Stimulated activated memory B cell treated with anti-CD40 and anti-IgM and Interleukin-4, amounts not matched to agents 10 μg/mL and 1 μg/mL and 100 μg/mL, for 72 hours (primary cell): ENCODE data around the gene HOXA4.

ENCODE experiments used
- ATAC-seq: fragments of 150-1000 bp; cut with Tn5 transposase; 2 replicates; pipeline ENCODE4 v1.10.0; 2021
- H3K27ac Mint-ChIP-seq: one replicate; pipeline ENCODE4 v1.8.0; 2022; ENCODE audit warnings: mild to moderate bottlenecking, mixed read lengths
- H3K27me3 Mint-ChIP-seq: one replicate; pipeline ENCODE4 v1.8.0; 2022; ENCODE audit warnings: mixed read lengths
- H3K36me3 Mint-ChIP-seq: one replicate; pipeline ENCODE4 v1.8.0; 2022; ENCODE audit warnings: mixed read lengths
- H3K4me1 Mint-ChIP-seq: one replicate; pipeline ENCODE4 v1.8.0; 2022; ENCODE audit warnings: mixed read lengths
- H3K4me3 Mint-ChIP-seq: one replicate; pipeline ENCODE4 v1.8.0; 2022; ENCODE audit warnings: mild to moderate bottlenecking, moderate library complexity, mixed read lengths
- H3K9me3 Mint-ChIP-seq: one replicate; pipeline ENCODE4 v1.8.0; 2022; ENCODE audit warnings: mixed read lengths

HOXA4 gene

DNA sequence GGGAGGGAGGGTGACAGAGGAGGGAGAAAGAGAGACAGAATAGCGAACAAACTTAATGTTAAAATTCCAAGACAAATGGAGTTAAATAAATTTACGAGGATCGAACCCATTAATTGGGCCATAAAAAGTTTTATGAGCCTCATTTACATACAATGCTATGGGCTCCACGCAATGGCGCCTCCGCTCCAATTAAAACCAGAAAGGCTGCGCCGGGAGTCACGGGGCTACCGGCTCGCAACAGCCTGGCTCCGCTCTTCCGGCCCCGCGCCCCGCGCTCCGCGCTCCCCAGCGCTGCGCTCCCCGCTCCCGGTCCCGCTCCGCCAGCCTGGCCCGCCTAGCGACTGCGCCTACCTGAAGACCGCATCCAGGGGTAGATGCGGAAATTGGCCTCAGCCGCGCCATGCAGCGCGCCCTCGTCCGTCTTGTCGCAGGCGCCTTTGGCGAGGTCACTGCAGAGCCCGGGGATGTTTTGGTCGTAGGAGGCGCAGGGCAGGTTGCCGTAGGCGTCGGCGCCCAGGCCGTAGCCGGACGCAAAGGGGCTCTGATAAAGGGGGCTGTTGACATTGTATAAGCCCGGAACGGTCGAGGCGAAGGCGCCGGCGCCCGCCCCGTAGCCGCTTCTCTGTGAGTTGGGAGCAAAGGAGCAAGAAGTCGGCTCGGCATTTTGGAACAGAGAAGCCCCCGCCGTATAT lies 25.4 kb upstream of the HOXA4 start:
- H3K36me3 Mint-ChIP-seq, result peaks cover 4% of the 10 kb centered on the region
- ATAC-seq, result no peak
- peak overlapping the region; percentile 48 for H3K4me3 Mint-ChIP-seq
- peaks cover 39% of the 10 kb centered on the region for H3K4me1 Mint-ChIP-seq
- H3K27ac Mint-ChIP-seq, result peak overlapping the region; percentile 48
- peaks cover 95% of the 10 kb centered on the region for H3K27me3 Mint-ChIP-seq
- peaks cover 8% of the 10 kb centered on the region for H3K9me3 Mint-ChIP-seq

DNA sequence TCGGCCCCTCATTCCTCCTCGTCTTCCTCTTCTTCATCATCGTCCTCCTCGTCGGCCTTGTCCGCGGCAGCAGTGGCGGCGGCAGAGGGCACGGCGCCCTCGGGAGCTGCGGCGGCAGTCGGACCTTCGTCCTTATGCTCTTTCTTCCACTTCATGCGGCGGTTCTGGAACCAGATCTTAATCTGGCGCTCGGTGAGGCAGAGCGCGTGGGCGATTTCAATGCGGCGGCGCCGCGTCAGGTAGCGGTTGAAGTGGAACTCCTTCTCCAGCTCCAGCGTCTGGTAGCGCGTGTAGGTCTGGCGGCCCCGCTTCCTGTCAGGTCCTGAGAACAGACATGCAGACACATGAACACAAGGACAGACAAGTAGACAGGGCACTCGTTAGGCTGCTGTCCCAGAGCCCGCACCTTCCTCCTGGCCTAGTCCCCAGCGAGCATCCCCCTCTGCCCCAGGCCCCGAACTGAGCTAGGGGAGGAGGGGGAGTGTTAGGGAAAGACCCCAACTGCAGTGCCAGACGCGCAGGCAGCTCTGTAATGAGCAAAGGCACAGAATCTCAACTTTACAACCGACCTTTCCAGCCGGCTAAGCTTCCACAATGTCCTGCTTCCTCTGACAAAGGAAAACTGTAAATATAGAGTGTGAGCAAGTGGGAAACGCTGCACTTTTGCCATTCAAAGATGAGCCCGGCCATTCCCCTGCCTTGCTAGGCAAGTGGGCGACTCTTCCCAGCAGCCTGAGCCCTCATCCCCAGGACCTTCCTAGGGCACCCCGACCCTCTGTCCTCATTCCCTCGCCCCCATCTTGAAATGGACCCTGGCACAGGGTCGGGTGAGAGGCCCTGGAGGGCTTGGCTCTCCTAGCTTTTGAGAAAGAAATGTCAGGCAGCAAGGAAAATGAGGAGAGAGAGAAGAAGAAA lies 24.6 kb upstream of the HOXA4 start:
- ATAC-seq, result no peak
- Mint-ChIP-seq H3K27me3 (peaks cover 99% of the 10 kb centered on the region), H3K4me3 (peak overlapping the region; percentile 57), H3K36me3 (peaks cover 4% of the 10 kb centered on the region), H3K9me3 (peaks cover 8% of the 10 kb centered on the region), H3K4me1 (peaks cover 44% of the 10 kb centered on the region), H3K27ac (peak overlapping the region; percentile 48)

DNA sequence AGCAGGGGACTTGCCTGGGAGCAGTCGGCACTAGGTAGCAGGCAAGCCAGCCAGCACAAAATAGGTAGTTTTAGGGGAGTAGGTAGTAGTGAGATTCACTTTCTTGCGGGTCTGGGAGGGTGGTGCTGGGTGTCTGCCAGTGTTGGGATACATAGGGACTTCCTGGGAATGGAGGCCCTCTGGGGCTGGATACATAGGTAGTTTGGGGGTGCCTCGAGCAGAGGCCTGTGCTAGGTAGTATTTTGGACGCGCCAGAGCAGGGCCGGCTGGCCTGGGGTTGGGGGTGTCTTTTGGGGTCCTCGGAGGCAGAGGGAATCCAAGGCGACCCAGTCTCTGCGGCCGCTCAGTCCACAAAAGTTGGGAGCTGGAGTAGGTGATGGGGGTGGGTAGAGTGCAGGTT lies 23.8 kb upstream of the HOXA4 start:
- no peak overlapping the region for H3K27ac Mint-ChIP-seq

DNA sequence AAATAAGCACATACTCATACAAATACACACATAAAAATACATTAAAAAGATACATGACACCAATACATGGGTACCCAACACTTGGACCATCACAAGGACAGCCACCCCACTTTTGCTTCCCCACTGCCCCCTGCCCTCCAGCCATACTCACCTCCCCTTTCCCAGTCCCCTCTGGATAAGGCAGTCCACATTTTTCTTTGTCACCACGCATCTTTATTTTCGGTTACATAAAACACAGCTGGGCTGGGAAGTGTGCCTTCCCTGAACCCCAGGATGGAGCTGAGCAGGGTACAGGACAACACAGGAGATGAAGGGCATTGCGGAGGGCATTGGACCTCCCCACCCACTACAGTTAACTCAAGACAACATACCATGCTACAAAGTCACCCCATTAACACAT lies 23.0 kb upstream of the HOXA4 start:
- H3K4me3 Mint-ChIP-seq, result no peak overlapping the region
- peaks cover 8% of the 10 kb centered on the region for H3K9me3 Mint-ChIP-seq
- ATAC-seq, result no peak
- H3K36me3 Mint-ChIP-seq, result peaks cover 4% of the 10 kb centered on the region
- H3K27me3 Mint-ChIP-seq, result peaks cover 99% of the 10 kb centered on the region
- peaks cover 46% of the 10 kb centered on the region for H3K4me1 Mint-ChIP-seq
- H3K27ac Mint-ChIP-seq, result no peak overlapping the region

More for the DNA sequence above, 23.8 kb upstream of the HOXA4 start:
- peaks cover 4% of the 10 kb centered on the region for H3K36me3 Mint-ChIP-seq
- no peak for ATAC-seq
- H3K9me3 Mint-ChIP-seq, result peaks cover 8% of the 10 kb centered on the region
- no peak overlapping the region for H3K4me3 Mint-ChIP-seq
- peaks cover 45% of the 10 kb centered on the region for H3K4me1 Mint-ChIP-seq
- H3K27me3 Mint-ChIP-seq, result peaks cover 99% of the 10 kb centered on the region

DNA sequence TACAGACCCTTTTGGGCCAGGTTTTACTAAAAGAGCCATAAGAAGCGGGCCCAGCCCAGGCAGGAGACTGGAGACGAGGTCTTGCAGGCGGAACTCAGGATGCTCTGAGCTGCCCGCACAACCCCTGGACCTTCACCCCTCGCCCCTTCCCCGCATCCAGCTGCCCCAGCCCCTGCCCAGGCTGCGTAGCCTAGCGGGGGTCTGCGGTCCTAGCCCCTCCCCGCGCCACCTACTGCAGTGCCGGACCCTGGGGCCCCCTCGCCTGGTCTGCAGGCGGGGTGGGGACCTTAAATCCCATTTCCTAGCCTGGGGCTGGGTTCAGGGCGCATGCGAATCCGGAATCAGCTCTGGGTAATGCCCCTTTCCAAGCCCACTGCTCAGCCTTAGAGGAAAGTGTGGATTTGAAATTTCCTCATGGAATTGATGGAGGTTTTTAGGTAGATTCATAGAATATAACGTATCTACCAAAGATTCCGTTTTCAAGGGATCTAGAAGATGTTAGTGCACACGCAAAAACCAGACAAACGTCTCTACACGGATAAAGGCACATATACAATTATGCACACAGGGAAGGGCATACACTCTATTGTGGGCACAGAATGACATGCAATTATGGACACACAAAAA lies 22.4 kb upstream of the HOXA4 start:
- H3K9me3 Mint-ChIP-seq, result peaks cover 4% of the 10 kb centered on the region
- H3K4me1 Mint-ChIP-seq, result peaks cover 49% of the 10 kb centered on the region
- H3K4me3 Mint-ChIP-seq, result no peak overlapping the region
- ATAC-seq, result no peak
- peaks cover 99% of the 10 kb centered on the region for H3K27me3 Mint-ChIP-seq
- H3K36me3 Mint-ChIP-seq, result peaks cover 4% of the 10 kb centered on the region
- no peak overlapping the region for H3K27ac Mint-ChIP-seq

DNA sequence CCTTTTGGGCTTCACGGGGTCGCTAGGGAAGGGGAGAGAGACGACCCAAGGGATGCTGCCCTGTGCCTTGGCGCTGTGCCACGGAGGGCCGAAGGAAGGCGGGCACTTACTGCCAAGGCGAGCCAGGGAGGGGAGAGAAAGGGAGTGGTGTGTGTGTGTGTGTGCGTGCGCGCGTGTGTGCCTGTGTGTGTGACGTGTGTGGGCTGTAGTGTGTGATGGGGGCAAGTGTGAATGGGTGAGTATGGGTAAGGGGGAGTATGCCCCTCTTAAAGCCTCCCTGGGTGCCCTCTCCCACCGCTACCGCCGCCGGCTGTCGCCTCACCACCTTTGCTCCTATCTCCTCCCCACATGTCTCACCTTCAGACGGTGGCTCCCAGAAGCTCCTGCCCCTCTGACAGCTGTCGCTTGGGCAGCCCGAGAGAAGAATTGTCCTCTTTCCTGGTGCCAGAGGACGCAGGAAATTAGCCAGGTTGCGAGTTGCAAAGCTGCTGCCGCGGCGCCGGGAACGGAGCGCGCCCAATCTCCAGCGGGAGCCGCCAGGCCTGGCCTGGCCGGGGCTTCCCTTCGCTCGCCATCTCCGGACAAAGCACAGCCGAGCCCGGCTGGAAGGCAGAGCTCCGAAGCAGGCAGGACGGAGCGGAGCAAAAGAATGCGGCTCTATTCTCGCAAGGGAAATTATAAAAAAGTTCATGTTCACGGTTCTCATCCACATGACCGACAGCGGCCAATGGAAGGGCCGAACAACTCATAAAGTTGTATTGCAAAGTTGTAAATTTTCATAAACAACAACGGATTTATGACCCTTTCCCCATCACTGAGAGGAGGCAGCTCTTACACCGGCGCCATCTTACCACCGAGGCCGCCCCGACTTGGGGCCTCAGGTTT lies 21.6 kb upstream of the HOXA4 start, which contains the start of gene HOXA3:
Gene HOXA3, minus strand, starts transcription at position 653 of the 885 bp plus-strand sequence. CDS start 41,943 bp downstream, outside the sequence.
- Mint-ChIP-seq H3K27ac (peak within 1 kb of the TSS; percentile 14), H3K4me1 (peaks cover 49% of the 10 kb centered on the region), H3K4me3 (peak within 1 kb of the TSS; percentile 75), H3K9me3 (peaks cover 3% of the 10 kb centered on the region), H3K27me3 (peaks cover 99% of the 10 kb centered on the region), H3K36me3 (peaks cover 4% of the 10 kb centered on the region)
- ATAC-seq, result no peak

DNA sequence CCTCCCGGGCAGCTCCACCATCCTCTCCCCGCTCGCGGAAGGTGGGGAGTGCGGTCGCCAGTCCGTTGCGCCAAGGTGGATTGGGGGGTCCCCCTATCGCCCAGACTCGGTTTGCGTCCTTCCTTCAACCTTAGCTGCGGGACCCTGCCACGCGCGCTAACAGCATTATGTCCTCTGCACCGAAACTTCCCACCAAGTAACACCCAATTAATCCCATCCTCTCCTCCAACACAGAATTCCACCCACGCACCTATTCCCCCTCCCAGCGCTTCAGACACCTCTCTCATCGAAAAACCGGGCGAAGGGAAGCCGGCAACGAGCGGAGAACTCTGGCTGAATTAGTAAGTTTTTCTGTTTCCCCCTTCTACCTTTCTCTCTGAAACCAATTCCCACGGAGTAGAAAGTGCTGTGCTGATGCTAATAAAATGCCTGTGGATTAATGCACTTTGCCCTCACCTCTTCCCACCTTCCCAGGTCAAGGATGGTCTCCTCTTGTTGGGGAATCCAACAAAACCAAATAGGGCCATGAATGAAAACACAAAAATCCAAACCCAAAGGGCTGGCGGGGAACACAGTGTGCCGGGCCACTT lies 20.9 kb upstream of the HOXA4 start:
- Mint-ChIP-seq H3K27me3 (peaks cover 99% of the 10 kb centered on the region), H3K4me3 (peak overlapping the region; percentile 75), H3K4me1 (peaks cover 50% of the 10 kb centered on the region), H3K9me3 (peaks cover 3% of the 10 kb centered on the region), H3K27ac (peak overlapping the region; percentile 14), H3K36me3 (peaks cover 4% of the 10 kb centered on the region)
- no peak for ATAC-seq

DNA sequence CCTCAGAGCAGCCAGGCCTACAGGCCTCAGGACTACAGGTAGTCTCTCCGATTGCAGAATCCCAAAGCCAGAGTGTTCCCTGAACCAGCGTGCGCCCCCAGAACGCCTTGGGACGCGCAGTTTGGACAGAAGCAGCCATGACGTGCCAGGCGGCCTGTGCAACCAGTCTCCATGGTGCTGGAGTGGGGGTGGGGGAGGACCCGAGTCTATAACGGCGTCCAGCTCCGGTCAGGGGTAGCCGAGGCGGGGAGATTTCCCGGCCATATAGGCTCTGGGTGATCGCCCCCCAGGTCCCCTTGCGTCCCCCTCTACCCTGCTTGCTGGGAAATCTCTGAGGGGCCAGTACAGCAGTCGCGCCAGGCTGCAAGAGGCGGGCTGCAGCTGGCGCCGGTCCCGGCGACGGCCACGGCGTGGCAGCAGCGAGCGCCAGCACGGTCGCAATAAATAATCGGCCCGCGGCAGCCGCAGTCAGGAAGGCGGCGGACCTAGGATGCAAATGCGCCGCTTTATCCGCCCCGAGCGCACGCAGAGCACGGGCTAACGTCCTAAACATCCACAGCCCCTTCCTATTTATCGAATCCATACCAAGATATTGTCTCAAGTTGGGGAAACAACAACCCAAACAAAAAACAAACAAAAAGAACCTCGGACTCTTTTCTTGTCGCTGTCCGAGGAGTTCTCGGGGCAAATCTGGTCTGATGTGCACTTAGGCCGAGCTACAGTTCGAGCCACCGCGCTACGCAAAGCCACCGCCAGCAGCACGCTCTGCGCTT lies 20.2 kb upstream of the HOXA4 start:
- H3K4me1 Mint-ChIP-seq, result peaks cover 50% of the 10 kb centered on the region

DNA sequence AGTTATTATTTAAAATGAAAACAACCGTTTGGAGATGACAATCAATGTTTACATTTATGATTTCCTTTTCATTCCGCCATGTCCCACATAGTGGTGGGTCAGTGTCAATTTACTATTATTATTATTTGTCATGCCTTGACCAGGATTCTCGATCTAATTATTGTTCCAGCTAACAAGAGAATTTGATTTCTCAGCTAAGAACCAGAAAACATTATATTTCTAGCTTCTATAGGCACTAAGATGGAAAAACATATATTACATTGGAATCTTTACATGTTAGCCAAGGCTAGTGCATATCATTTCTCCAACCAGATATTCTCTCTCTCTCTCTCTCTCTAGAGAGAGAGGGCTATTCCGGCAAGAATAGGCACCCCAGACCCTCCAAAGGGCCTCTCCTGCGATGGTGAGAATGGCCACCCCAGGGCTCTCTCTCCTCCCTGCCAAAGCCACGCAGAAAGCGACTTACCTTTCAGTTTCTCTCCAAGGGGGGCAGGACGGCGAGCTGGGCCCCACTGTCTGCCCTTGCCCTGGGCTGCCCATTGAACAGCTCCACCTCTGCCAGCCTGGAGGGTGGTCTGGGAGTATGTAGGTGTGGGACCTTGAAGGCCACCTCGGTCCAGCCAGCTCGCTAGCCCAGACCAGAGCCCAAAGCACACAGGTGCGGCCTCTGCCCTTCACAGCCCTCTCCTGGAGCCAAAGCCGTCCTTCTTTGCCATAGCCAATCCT lies 19.4 kb upstream of the HOXA4 start:
- H3K4me1 Mint-ChIP-seq, result peaks cover 43% of the 10 kb centered on the region
- H3K27me3 Mint-ChIP-seq, result peaks cover 99% of the 10 kb centered on the region
- peak overlapping the region; percentile 75 for H3K4me3 Mint-ChIP-seq
- H3K36me3 Mint-ChIP-seq, result peaks cover 4% of the 10 kb centered on the region
- peaks cover 3% of the 10 kb centered on the region for H3K9me3 Mint-ChIP-seq
- no peak for ATAC-seq
- H3K27ac Mint-ChIP-seq, result peak overlapping the region; percentile 14

More for the DNA sequence above, 20.2 kb upstream of the HOXA4 start:
- peak; percentile 81 for ATAC-seq
- Mint-ChIP-seq H3K9me3 (peaks cover 3% of the 10 kb centered on the region), H3K36me3 (peaks cover 4% of the 10 kb centered on the region), H3K4me3 (peak overlapping the region; percentile 75), H3K27ac (peak overlapping the region; percentile 14), H3K27me3 (peaks cover 99% of the 10 kb centered on the region)

DNA sequence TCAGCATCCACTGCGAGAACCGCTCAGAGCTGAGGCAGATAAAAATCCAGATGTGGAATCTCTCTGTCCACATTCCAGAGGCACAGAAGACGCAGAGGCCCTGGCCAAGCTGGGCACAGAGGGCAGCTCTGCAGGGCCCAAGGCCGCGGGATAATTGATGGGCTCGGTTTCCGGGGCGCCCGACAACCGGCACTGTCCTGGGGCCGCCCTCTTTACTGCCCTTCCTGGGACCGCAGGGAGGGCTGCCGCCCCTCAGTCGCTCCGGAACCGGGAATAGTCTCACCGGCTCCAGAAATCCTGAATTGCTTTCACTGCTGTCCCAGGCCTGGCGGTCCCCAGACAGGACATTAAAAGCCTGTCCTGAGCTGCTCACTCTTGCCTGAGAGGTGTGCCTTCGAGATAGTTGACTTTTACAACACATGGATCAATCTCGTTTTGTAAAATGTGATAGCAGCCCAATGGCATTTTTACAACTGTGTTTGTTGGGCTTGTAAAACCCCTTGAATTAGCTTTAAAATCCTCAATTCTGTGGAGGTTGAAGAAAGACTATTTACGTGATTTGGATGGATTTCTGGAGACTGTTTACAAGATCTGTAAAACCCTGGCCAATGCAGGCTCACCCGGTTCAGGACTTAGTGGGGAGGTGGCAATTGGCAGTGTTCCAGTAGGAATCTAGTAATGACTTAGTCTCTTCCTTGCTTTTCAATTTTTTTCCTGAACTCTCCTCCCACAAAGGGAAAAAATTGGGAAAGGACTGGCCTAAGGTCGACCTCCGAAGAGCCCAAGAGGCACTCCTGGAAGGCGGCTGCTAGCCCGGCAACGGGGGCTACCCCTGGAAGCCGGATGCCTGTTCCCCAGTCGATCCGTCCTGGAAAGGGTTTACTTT lies 18.4 kb upstream of the HOXA4 start:
- H3K36me3 Mint-ChIP-seq, result no peaks in the 10 kb centered on the region
- no peak for ATAC-seq
- H3K9me3 Mint-ChIP-seq, result no peaks in the 10 kb centered on the region
- peaks cover 94% of the 10 kb centered on the region for H3K27me3 Mint-ChIP-seq
- no peak overlapping the region for H3K4me3 Mint-ChIP-seq
- H3K27ac Mint-ChIP-seq, result no peak overlapping the region
- H3K4me1 Mint-ChIP-seq, result peaks cover 34% of the 10 kb centered on the region

DNA sequence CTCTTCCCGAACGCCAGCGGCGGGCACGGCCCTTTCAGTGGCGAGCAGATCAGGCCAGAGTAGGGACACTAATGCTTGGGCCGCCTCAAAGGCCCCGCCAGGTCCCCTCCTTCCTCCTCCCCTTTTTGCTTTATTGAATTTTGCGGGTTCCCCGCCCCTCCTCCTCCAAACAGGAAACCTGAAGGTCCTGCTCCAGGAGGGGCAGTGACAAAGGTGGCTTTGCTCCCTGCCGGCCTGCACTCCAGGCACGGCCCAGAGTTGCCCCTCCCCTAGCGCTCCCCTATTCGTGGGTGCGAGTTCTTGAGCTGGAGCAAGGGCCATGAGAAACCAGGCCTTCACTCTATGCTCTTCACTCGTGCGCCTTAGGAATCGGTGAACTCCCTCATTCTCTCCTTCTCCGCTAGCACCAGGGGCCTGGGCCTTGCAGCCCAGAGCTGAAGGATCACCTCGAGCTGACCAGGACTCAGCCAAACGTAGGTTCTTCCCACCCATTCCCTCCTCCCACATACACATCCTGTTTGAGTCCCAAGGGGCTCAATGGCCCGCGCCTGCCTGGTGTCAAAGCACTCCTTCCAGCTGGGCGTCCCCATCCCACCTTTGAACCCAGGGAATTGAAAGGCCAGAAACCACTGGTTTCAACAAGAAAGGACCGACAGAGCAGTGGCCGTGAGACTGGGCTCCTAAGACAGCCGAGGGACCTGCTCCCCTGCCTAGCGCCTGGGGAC lies 17.6 kb upstream of the HOXA4 start:
- Mint-ChIP-seq H3K4me3 (peak overlapping the region; percentile 60), H3K27me3 (peaks cover 86% of the 10 kb centered on the region), H3K9me3 (no peaks in the 10 kb centered on the region), H3K4me1 (peaks cover 34% of the 10 kb centered on the region), H3K27ac (no peak overlapping the region), H3K36me3 (no peaks in the 10 kb centered on the region)
- ATAC-seq, result no peak
